LNCaP clone FGC (cell line): ENCODE measurements around the gene KSR2.

Experiments
- DNase-seq: peaks from one replicate; pipeline ENCODE4 v3.0.0-alpha.2; 2011; ENCODE audit warnings: low read depth
- H3K4me3 ChIP-seq: 2 replicates; pipeline ENCODE4 v1.5.1; 2011; ENCODE audit warnings: mild to moderate bottlenecking, low read depth, low read length, control low read depth
- CTCF ChIP-seq: IDR thresholded peaks from 2 replicates; pipeline ENCODE4 v1.5.1; 2012; ENCODE audit warnings: mild to moderate bottlenecking; ENCODE audit not compliant: control insufficient read depth, insufficient read depth; ENCODE audit errors: extremely low read depth

The KSR2 gene

GRCh38 chr12:117854339-117855012 lies 114.3 kb downstream of the KSR2 start:
- peak; percentile 39 for DNase-seq
- peak; percentile 95 for TF ChIP-seq CTCF
- no peak overlapping the region for H3K4me3 ChIP-seq

GRCh38 chr12:117853600-117853999 lies 115.2 kb downstream of the KSR2 start:
- no peak for DNase-seq
- TF ChIP-seq CTCF: no peak
- H3K4me3 ChIP-seq: no peak overlapping the region

- peak; percentile 87 for TF ChIP-seq CTCF
- H3K4me3 ChIP-seq: no peak overlapping the region
- DNase-seq: no peak
These were observed 118.7 kb downstream of the KSR2 start for GRCh38 chr12:117850048-117850447.

GRCh38 chr12:117847371-117847770 lies 121.4 kb downstream of the KSR2 start:
- no peak overlapping the region for H3K4me3 ChIP-seq
- DNase-seq: no peak
- TF ChIP-seq CTCF: no peak

- H3K4me3 ChIP-seq: no peak overlapping the region
- TF ChIP-seq CTCF: no peak
- no peak for DNase-seq
These were observed 123.4 kb downstream of the KSR2 start for GRCh38 chr12:117845271-117845904.

- no peak overlapping the region for H3K4me3 ChIP-seq
- DNase-seq: no peak
- no peak for TF ChIP-seq CTCF
These were observed 124.5 kb downstream of the KSR2 start for GRCh38 chr12:117844114-117844830.
